Measurements from ENCODE around the gene WBP1L. TPM values are rescaled to one million over a fixed set of nuclear protein-coding genes. Genes with fewer than 3 reads are reported as not detected.
"Not testable (repeated sequence)": the region's sequence is repeated elsewhere in the genome, so short reads cannot be mapped to it uniquely, and the experiment has no call there.

WBP1L gene
- polyA plus RNA-seq, 1 donor, result 41.7 TPM

DNA sequence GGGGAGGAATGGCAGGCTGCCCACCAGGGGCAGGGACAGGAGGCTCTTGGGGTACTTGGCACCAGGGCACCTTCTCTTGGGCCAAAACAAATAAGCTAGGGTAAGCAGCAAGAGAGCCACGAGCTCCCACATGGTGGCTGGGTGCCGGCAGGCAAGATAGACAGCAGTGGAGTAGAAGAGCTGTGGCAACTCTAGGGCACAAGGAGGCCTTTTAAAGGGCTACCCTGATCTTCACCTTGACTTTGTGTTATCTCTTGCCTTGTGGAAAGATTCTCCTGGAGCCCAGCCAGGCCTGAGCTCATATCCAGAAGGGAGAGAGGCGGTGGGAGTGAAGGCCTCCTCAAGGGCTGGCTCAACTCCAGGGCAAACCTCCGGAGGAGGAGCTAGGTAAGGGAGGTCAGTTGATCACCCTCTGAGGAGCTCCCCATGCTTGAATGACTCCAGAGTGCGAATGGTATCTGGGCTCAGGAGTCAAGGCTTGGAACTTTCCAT lies 93.5 kb downstream of the WBP1L start, which contains the start of gene CYP17A1:
Gene CYP17A1, minus strand, starts transcription at position 184 of the 492 bp plus-strand sequence. Its CDS starts 52 bp downstream, at position 132.
- DNase-seq, result no peak

DNA sequence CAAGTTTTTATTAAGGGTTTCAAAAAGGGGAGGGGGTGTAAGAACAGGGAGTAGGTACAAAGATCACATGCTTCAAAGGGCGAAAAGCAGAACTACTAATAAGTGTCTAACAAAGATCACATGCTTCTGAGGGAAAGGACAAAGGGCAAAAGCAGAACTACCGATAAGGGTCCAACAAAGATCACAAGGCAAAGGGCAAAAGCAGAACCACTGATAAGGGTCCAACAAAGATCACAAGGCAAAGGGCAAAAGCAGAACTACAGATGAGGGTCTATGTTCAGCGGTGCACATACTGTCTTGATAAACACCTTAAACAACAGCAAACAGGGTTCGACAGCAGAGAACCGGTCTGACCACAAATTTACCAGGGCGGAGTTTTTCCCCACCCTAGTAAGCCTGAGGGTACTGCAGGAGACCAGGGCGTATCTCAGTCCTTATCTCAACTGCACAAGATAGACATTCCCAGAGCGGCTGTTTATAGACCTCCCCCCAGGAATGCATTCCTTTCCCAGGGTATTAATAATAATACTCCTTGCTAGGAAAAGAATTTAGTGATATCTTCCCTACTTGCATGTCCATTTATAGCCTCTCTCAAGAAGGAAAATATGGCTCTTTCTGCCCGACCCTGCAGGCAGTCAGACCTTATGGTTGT lies 94.7 kb downstream of the WBP1L start:
- not testable (repeated sequence) for DNase-seq

DNA sequence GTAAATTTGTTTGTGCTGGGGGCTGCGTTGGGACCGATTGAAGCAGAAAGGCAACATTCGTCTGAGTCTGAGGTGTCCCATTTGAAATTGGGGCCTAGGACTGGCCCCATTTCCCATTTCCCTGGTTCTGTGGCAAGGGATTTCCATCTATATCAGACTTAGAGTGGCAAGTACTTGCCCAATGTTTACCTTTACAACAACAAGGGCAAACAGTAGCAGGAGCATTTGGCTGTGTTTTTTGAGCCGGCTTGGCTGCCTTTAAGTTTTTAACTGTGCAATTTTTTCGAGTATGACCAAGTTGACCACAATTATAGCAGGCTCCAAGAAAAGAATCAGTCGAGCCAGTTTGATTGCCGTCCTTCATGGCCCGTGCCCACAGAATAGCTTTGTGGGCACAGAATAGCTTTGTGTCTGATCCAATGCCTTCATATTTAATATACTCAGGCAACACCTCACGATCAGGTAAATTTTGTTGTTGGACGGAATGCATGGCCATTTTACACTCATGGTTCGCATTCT lies 98.1 kb downstream of the WBP1L start:
- no peak for DNase-seq

DNA sequence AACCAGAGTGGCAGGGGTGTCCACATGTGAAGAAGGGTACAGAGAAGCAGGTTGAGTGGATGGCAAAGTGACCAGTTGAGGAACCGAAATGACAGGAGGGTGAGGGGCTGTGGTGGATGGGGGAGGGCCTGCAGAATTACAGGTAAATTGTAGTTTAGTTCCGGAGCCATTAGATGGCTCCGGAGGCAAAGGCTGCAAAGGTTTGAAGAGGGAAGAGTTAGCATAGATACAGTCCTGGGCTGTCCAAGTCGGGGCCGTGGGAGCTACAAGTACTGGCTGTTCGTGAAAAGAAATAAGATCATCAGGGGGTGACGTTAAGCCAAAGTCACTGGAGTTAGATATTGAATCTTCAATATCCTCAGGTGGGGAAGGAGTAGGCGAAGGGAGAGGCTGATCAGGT lies 99.4 kb downstream of the WBP1L start:
- DNase-seq, result not testable (repeated sequence)

DNA sequence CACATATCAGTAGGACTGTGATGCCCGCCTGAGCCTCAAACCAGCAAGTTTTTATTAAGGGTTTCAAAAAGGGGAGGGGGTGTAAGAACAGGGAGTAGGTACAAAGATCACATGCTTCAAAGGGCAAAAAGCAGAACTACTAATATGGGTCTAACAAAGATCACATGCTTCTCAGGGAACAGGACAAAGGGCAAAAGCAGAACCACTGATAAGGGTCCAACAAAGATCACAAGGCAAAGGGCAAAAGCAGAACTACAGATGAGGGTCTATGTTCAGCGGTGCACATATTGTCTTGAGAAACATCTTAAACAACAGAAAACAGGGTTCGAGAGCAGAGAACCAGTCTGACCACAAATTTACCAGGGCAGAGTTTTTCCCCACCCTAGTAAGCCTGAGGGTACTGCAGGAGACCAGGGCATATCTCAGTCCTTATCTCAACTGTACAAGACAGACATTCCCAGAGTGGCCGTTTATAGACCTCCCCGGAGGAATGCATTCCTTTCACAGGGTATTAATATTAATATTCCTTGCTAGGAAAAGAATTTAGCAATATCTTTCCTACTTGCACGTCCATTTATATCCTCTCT lies 100.5 kb downstream of the WBP1L start:
- DNase-seq, result not testable (repeated sequence)

DNA sequence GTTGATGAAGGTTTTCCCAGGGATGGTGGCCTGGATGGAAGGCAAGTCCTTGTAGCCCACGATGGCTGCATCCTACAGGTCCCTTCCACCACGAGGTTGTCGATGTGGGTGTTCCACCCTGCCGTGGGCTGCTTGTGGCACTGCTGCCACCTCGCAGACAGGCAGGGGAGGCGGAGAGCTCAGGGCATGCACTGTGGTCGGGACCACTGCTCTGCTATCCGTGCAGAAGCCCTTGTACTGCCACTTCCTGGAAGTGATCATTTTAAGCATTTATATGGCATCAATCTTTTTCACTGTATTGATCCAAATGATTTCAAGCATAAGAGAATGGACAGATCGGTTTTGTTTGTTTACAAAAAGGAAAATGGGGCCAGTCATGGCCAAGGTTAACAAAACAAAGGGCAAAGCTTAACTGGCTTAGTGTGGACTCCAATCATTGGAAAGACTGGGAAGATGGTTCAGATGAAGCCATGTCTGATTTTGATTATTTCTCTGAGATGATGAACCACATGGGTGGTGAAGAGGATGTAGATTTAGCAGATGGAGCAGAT lies 101.7 kb downstream of the WBP1L start:
- DNase-seq, result no peak

DNA sequence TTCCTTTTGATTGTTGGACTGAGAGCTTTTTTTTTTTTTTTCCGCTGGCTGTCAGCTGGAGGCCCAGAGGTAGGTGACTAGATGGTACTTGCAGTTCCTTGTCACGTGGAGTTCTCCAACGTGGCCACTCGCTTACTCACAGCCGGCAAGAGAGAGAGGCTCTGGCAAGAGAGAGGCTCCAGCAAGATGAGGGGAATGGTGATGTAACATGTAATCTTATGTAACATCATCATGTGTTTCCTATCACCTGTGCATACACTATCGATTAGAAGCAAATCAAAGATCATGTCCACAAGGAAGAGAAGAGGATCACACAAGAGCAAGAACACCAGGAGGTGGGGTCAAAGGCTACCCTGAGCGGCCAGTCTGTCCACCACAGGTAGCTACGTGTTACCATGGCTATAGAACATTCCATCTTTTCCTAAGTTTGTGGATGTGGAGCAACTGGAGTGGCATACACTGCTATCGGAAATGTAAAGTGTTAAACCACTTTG lies 106.3 kb downstream of the WBP1L start:
- no peak for DNase-seq

DNA sequence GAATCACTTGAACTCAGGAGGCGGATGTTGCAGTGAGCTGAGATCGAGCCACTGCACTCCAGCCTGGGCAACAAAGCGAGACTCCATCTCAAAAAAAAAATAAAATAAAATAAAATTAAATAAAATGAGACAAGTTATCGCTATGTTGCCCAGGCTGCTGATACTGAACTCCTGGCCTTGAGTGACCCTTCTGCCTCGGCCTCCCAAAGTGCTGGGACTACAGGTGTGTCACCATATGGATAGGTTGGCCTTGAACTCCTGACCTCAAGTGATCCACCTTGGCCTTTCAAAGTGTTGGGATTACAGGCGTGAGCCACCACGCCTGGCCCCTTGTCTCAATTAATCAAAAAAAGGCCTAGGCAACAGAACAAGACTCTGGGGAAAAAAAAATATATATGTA lies 109.5 kb downstream of the WBP1L start:
- not testable (repeated sequence) for DNase-seq

DNA sequence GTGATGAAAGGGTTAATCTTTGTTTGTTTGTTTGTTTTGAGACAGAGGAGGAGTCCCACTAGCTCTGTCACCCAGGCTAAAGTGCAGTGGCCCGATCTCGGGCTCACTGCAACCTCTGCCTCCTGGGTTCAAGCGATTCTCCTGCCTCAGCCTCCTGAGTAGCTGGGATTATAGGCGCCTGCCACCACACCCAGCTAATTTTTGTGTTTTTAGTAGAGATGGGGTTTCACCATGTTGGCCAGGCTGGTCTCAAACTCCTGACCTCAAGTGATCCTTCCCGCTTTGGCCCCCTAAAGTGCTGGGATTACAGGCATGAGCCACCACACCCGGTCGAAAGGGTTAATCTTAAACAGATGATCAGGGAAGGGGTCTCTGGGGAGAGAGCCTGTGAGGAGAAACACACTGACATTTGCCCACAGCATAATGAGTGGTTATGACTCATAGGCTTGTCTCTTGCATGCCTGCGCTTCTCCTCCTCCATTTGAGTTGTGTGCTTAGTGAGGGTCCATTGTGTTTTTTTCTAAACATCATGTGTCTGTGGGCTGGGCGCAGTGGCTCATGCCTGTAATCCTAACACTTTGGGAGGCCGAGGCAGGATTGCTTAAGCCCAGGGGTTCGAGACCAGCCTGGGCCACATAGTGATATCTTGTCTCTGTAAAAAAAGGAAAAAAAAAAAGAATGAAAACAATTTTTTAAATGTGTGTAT lies 112.1 kb downstream of the WBP1L start:
- DNase-seq, result not testable (repeated sequence)

DNA sequence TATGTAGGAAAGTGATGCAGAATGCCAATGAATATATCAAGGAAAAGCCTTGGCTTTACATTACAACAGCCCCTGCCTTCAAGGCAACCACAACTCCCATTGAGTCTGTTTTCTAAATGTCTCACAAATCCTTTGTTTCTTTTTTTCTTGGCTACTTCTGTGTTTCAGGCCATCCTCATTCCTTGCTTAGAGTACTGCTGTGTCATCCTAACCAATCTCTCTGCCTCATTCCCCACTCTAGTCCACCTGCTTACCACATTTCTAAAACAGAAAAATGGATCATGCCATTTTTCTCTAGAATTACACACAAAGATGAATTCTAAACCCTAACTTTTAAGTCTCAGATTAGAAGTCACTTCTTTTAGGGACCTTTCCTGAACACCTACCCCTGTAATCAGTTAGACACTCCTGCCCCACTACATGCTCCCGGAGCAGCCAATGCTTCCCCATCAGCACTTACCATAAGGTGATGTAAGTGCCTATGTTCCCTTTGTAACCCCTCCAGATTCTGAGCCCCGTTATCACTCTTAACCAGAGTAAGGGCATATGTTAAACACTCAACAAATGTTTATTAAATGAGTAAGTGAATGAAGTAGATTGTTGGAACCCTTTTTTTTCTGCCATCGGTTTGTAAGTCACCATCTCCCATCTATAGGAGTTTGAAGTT lies 113.1 kb downstream of the WBP1L start:
- DNase-seq, result no peak

DNA sequence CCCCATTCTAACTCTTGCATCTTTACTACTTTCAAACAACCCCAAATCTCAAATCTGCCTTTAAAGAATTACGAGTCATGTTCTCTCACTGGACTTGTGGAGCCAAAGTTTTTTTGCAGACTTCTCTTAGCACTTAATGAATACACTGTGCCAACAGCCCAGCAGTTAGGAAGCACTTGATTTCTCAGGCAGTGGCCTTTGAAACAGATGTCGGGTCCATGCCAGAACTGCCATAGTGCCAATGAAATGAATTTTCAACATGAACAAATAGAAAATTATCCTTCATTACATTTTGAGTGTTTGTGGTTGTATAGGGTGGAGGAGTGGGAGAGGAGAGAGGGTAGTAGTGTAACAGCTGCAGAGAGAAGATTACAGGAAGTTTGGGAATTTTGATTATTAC lies 116.2 kb downstream of the WBP1L start:
- no peak for DNase-seq

DNA sequence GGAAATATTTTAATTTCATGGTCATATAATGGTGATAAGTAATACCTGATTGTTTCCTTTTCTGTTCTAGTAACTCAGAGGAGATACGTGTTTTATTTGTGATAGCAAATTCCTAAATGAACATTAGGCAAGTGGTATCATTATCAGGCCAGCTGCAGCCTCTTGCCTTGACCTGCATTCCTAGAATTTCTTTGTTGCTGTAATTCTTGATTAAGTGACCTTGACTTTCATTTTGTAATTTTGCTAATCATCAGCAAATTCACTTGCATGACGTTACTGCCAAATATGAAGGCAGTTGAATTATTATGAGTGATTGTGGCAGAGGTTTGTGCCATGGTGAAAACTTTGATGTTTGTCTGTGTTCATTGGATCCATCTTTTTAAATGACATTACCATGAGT lies 119.9 kb downstream of the WBP1L start:
- DNase-seq, result no peak

DNA sequence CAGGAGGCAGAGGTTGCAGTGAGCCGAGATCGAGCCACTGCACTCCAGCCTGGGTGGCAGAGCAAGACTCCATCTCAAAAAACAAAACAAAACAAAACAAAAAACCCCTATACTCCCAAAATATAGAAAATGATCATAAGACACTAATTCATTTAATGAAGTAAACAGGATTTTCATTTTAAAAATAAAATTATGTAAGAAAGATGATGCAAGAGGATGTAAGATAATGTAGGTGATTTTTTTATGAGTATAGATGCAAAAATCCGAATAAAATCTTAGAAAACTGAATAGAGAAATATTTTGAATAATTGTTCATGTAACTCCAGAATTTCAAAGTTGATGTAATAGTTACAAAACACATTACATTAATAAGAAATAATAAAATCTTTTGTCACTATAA lies 121.9 kb downstream of the WBP1L start:
- no peak for DNase-seq

Other genes with a start within 250 kb of the WBP1L start
- 81.0 TPM for gene ACTR1A, start 241.2 kb upstream of the WBP1L start, polyA plus RNA-seq (ENCODE audit: insufficient read length)
- 29.9 TPM for gene SUFU, start 240.0 kb upstream of the WBP1L start, polyA plus RNA-seq (ENCODE audit: insufficient read length)
- 110 TPM for gene TRIM8, start 99.5 kb upstream of the WBP1L start, polyA plus RNA-seq (ENCODE audit: insufficient read length)
- 31.5 TPM for gene ARL3, start 29.6 kb upstream of the WBP1L start, polyA plus RNA-seq (ENCODE audit: insufficient read length)
- 68.1 TPM for gene SFXN2, start 29.3 kb upstream of the WBP1L start, polyA plus RNA-seq (ENCODE audit: insufficient read length)
- gene CYP17A1, start 93.5 kb downstream of the WBP1L start, polyA plus RNA-seq (ENCODE audit: insufficient read length), result 0.42 TPM
- 67.5 TPM for gene BORCS7, start 110.3 kb downstream of the WBP1L start, polyA plus RNA-seq (ENCODE audit: insufficient read length)
- gene AS3MT, start 125.5 kb downstream of the WBP1L start, polyA plus RNA-seq (ENCODE audit: insufficient read length), result 21.8 TPM
- gene CNNM2, start 174.3 kb downstream of the WBP1L start, polyA plus RNA-seq (ENCODE audit: insufficient read length), result 10.1 TPM